Measurements from ENCODE around the gene ANK3. TPM values are rescaled to one million over a fixed set of nuclear protein-coding genes. Genes with fewer than 3 reads are reported as not detected.

ANK3 gene
- polyA plus RNA-seq, 1 donor (not counting 4 experiments of a cell fraction or from before 2014, with no cell fraction given): 8.3 TPM

- no peaks in the 10 kb centered on the region for H3K9me1 ChIP-seq (ENCODE audit: control insufficient read depth, extremely low read depth, insufficient read depth, low read length)
- no peak for DNase-seq (ENCODE audit: low read depth, low spot score)
- no peak overlapping the region for H2AFZ ChIP-seq (ENCODE audit: control insufficient read depth, low read length)
- no peaks in the 10 kb centered on the region for H3K27me3 ChIP-seq (ENCODE audit: control insufficient read depth, extremely low read depth, insufficient read depth, low read length)
- H3K4me3 ChIP-seq (ENCODE audit: control insufficient read depth in 2 of 3, extremely low read depth in 1 of 3, insufficient read depth in 2 of 3, low read depth in 1 of 3, low read length in 3 of 3): no peak overlapping the region
- no peaks in the 10 kb centered on the region for H4K20me1 ChIP-seq (ENCODE audit: control insufficient read depth, extremely low read depth, insufficient read depth, low read length)
- no peaks in the 10 kb centered on the region for H3K4me1 ChIP-seq (ENCODE audit: control insufficient read depth, extremely low read depth, insufficient read depth, low read length)
- H3K36me3 ChIP-seq (ENCODE audit: control insufficient read depth in 2 of 2, extremely low read depth in 1 of 2, insufficient read depth in 2 of 2, low read length in 2 of 2): no peaks in the 10 kb centered on the region
- no peak overlapping the region for H3K9ac ChIP-seq (ENCODE audit: control insufficient read depth, extremely low read depth, insufficient read depth, low read length)
- TF ChIP-seq CTCF (optimal IDR thresholded peaks at IDR 0.05 in 1 of 3, IDR thresholded peaks at IDR 0.05 in 1 of 3, conservative IDR thresholded peaks at IDR 0.05 in 1 of 3; ENCODE audit: extremely low read depth in 1 of 3, insufficient read depth in 2 of 3, low read length in 3 of 3): no peak
- H3K27ac ChIP-seq (ENCODE audit: control insufficient read depth, insufficient read depth, low read length): no peak overlapping the region
- no peak for FAIRE-seq
- no peaks in the 10 kb centered on the region for H3K9me3 ChIP-seq (ENCODE audit: control insufficient read depth, low read depth, low read length)
- dilution Hi-C loops (cut with MboI; ENCODE audit: extremely low pct_ligation_motif_present, low sequenced_read_pairs): no loop called here
- no peak overlapping the region for H3K4me2 ChIP-seq (ENCODE audit: control insufficient read depth, extremely low read depth, insufficient read depth, low read depth, low read length)
- no peaks in the 10 kb centered on the region for H3K79me2 ChIP-seq (ENCODE audit: control insufficient read depth, insufficient read depth, low read length)
Measured at GRCh38 chr10:60182691-60183090, 207.0 kb downstream of the ANK3 start.

- Histone ChIP-seq H3K4me3 (ENCODE audit: control insufficient read depth in 2 of 3, extremely low read depth in 1 of 3, insufficient read depth in 2 of 3, low read depth in 1 of 3, low read length in 3 of 3) (no peak overlapping the region), H3K9me1 (ENCODE audit: control insufficient read depth, extremely low read depth, insufficient read depth, low read length) (no peaks in the 10 kb centered on the region), H2AFZ (ENCODE audit: control insufficient read depth, low read length) (no peak overlapping the region), H4K20me1 (ENCODE audit: control insufficient read depth, extremely low read depth, insufficient read depth, low read length) (no peaks in the 10 kb centered on the region), H3K9me3 (ENCODE audit: control insufficient read depth, low read depth, low read length) (no peaks in the 10 kb centered on the region), H3K4me1 (ENCODE audit: control insufficient read depth, extremely low read depth, insufficient read depth, low read length) (peaks cover 5% of the 10 kb centered on the region), H3K9ac (ENCODE audit: control insufficient read depth, extremely low read depth, insufficient read depth, low read length) (no peak overlapping the region), H3K4me2 (ENCODE audit: control insufficient read depth, extremely low read depth, insufficient read depth, low read depth, low read length) (no peak overlapping the region), H3K27ac (ENCODE audit: control insufficient read depth, insufficient read depth, low read length) (no peak overlapping the region), H3K27me3 (ENCODE audit: control insufficient read depth, extremely low read depth, insufficient read depth, low read length) (no peaks in the 10 kb centered on the region), H3K79me2 (ENCODE audit: control insufficient read depth, insufficient read depth, low read length) (no peaks in the 10 kb centered on the region), H3K36me3 (ENCODE audit: control insufficient read depth in 2 of 2, extremely low read depth in 1 of 2, insufficient read depth in 2 of 2, low read length in 2 of 2) (no peaks in the 10 kb centered on the region)
- TF ChIP-seq CTCF (optimal IDR thresholded peaks at IDR 0.05 in 1 of 3, IDR thresholded peaks at IDR 0.05 in 1 of 3, conservative IDR thresholded peaks at IDR 0.05 in 1 of 3; ENCODE audit: extremely low read depth in 1 of 3, insufficient read depth in 2 of 3, low read length in 3 of 3) (no peak), EZH2 (IDR thresholded peaks at IDR 0.05; ENCODE audit: low read length) (no peak)
- DNase-seq (ENCODE audit: low read depth, low spot score) (no peak), FAIRE-seq (no peak)
- dilution Hi-C loops (cut with MboI; ENCODE audit: extremely low pct_ligation_motif_present, low sequenced_read_pairs): no loop called here
Measured at GRCh38 chr10:60176925-60177324, 212.8 kb downstream of the ANK3 start.

Data from keratinocyte (primary cell).